ENCODE results near the gene TRIP11.

GRCh38 chr14:91935586-91935985 lies 104.3 kb downstream of the TRIP11 start:
- TF ChIP-seq CTCF (IDR thresholded peaks at IDR 0.05; ENCODE audit: low read depth, low read length, missing input control) (no peak), JUND (IDR thresholded peaks at IDR 0.05) (no peak), RAD21 (IDR thresholded peaks at IDR 0.05) (no peak), REST (IDR thresholded peaks at IDR 0.05) (no peak), ATF3 (IDR thresholded peaks at IDR 0.05) (no peak), MAX (IDR thresholded peaks at IDR 0.05) (no peak), EGR1 (IDR thresholded peaks at IDR 0.05; ENCODE audit: low read depth in 2 of 2) (no peak), ZBTB33 (IDR thresholded peaks at IDR 0.05) (no peak), FOXA1 (IDR thresholded peaks at IDR 0.05) (no peak), TAF1 (conservative IDR thresholded peaks at IDR 0.05) (no peak), GABPA (IDR thresholded peaks at IDR 0.05 in 1 of 2, conservative IDR thresholded peaks at IDR 0.05 in 1 of 2) (no peak), YY1 (IDR thresholded peaks at IDR 0.05) (no peak)

All from liver (tissue), 3 donors.